Psoas muscle (tissue), 8 donors: ENCODE data around the gene ZC3H12C. TPM values are rescaled to one million over a fixed set of nuclear protein-coding genes. Genes with fewer than 3 reads are reported as not detected.

Experiments used
- ATAC-seq, 4 donors: fragments of 200-7000 bp; cut with Tn5 transposase; one replicate each; pipeline ENCODE4 v1.9.1; 2020; ENCODE audit warnings: moderate library complexity in 3 of 4, mild to moderate bottlenecking in 2 of 4
- DNase-seq, 2 donors: peaks; one replicate each; pipeline ENCODE4 v3.0.0-alpha.2; 2020
- H3K27ac ChIP-seq: fragments of 200-600 bp; one replicate; pipeline ENCODE4 v1.8.0; 2022
- H3K27me3 ChIP-seq, 3 donors: fragments of 200-600 bp in 1 of 3; one replicate each; pipeline versions ENCODE4 v1.6.1 to v1.8.0; 2013 to 2022; ENCODE audit warnings: low read length in 2 of 3, mild to moderate bottlenecking in 2 of 3, moderate library complexity in 1 of 3; ENCODE audit not compliant: insufficient read depth in 3 of 3
- H3K36me3 ChIP-seq, 2 donors: fragments of 200-600 bp in 1 of 2; one replicate each; pipeline versions ENCODE4 v1.6.1 to v1.8.0; 2013 to 2022; ENCODE audit warnings: low read depth in 1 of 2, mild to moderate bottlenecking in 1 of 2, moderate library complexity in 1 of 2; ENCODE audit not compliant: insufficient read depth in 1 of 2
- H3K4me1 ChIP-seq: fragments of 200-600 bp; one replicate; pipeline ENCODE4 v1.8.0; 2022
- H3K4me3 ChIP-seq: fragments of 200-600 bp; one replicate; pipeline ENCODE4 v1.8.0; 2022; ENCODE audit warnings: mild to moderate bottlenecking
- H3K9me3 ChIP-seq: fragments of 200-600 bp; one replicate; pipeline ENCODE4 v1.8.0; 2022
- WGBS, 3 donors: extraction: QIAGEN DNeasy Blood & Tissue Kit; methylation state at CpG; one replicate each; pipeline versions ENCODE4 v1.1.6 to v1.1.7; 2013; 5-methylcytosine and 5-hydroxymethylcytosine counted together
- intact Hi-C, 2 donors: fragments of 100-400 bp; cut with DNase I; formaldehyde crosslinking; loops; one replicate each; pipeline versions ENCODE4 v1.11.0 to v1.14.2; 2022
- polyA plus RNA-seq, 3 donors: library from polyadenylated mRNA; stranded (reverse); fragments of 200-250 nt; gene quantifications; one replicate each; pipeline ENCODE4 v1.2.3, GENCODE V29; 2013
- total RNA-seq, 4 donors: library from RNA; stranded (reverse); fragmentation: NEBNext Ultra II Directional in 2 of 4; extraction: Animal tissue kit (Norgen Biotek cat#: 25700) in 2 of 4; gene quantifications; one replicate each; pipeline versions ENCODE4 v1.2.1 to v1.2.4, GENCODE V29; 2021 to 2023
- TF ChIP-seq, protein P1 (sequence below): fragments of 200-600 bp; IDR thresholded peaks from one replicate; pipeline ENCODE4 v1.8.0; 2022; ENCODE audit warnings: antibody characterized with exemption
- donor health status: healthy with polysubstance abuse.
- donor health status: DM: no; HTN: no; CAD: no; lungs with moderate emphysema.
- donor health status: Bipolar disorder and iron deficiency.
- donor health status: healthy.
- donor health status: DM: yes; HTN: yes; CAD: no.
- donor health status: DM: no; HTN: no; CAD: no.
- donor health status: DM: no; HTN: no; CAD: no.
- donor health status: DM: yes; HTN: yes; CAD: no.

The ZC3H12C gene
- total and polyA plus RNA-seq, 7 donors = 2.3 to 27.4 (median 17.5) TPM

DNA sequence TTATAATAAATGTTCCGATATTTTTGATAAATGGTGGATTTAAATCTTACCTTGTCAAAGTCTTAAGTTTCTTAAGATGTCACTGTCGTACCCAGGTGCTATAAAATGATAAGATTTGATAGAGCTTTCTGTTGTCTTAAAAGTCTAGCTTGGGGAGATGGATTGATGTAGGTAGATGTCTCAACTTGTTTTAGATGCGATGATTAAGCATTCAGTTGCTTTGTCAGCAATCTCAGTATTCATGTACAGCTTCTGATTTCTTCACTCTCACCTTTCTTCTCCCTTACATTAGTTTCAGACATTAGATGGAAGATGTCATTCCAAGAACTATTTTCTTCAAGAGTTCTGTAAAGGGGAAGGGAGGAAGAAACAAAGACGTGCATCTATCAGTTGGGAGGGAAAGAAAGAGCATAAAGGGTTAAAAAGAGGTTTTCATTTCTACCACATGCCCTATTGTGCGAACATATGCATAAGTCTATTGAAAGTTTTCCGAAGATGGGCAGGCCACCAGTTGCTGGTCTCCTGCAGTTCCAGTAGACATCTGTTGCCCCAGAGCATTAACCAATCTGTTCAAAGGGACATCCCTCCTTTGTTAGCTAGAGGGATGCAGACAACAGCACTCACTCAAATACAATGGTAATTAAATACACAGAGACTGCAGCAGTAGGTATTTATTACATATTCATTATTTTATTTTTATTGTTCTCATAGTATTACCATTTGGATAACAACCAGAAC is 38.4 kb downstream of the ZC3H12C start:
- no peaks in the 10 kb centered on the region for H3K9me3 ChIP-seq
- intact Hi-C loops = no loop called here
- TF ChIP-seq, protein P1, sequence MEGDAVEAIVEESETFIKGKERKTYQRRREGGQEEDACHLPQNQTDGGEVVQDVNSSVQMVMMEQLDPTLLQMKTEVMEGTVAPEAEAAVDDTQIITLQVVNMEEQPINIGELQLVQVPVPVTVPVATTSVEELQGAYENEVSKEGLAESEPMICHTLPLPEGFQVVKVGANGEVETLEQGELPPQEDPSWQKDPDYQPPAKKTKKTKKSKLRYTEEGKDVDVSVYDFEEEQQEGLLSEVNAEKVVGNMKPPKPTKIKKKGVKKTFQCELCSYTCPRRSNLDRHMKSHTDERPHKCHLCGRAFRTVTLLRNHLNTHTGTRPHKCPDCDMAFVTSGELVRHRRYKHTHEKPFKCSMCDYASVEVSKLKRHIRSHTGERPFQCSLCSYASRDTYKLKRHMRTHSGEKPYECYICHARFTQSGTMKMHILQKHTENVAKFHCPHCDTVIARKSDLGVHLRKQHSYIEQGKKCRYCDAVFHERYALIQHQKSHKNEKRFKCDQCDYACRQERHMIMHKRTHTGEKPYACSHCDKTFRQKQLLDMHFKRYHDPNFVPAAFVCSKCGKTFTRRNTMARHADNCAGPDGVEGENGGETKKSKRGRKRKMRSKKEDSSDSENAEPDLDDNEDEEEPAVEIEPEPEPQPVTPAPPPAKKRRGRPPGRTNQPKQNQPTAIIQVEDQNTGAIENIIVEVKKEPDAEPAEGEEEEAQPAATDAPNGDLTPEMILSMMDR = no peak
- DNase-seq = no peak
- H3K4me3 ChIP-seq = no peak overlapping the region
- H3K27me3 ChIP-seq = no peaks in the 10 kb centered on the region
- H3K27ac ChIP-seq = no peak overlapping the region
- ATAC-seq = no peak
- peaks cover under 1 to 3% of the 10 kb centered on the region in 2 donors for H3K36me3 ChIP-seq
- peaks cover 22% of the 10 kb centered on the region for H3K4me1 ChIP-seq
- WGBS, 3 donors = 70 to 83% (median 75%) methylated on average over 6 of the region's 6 CpGs

DNA sequence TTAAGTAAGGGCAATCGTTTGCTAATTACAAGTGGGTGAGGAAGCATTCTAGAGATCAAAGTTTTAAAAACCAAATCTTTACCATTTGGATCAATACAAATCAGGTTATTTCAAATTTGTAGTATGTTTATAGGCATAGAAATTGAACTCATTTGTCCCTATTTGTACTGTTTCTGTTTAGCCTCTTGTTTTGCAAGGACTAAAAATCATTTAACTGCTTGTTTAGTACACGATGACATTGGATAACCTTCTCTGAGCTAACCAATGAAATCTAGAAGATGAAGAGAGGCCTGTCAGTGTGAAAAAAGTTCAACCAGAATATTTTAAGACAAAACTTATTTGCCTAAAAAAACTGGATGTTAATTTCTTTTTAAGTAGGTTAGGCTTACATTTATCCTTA is 40.0 kb downstream of the ZC3H12C start:
- TF ChIP-seq, protein P1 = no peak
- no peak overlapping the region for H3K4me3 ChIP-seq
- H3K36me3 ChIP-seq = peaks cover 7 to 12% of the 10 kb centered on the region in 2 donors
- no peak overlapping the region for H3K27ac ChIP-seq
- 72 to 75% (median 73%) methylated on average over 2 of the region's 2 CpGs for WGBS, 3 donors
- ATAC-seq = no peak
- H3K27me3 ChIP-seq = no peaks in the 10 kb centered on the region
- no peaks in the 10 kb centered on the region for H3K9me3 ChIP-seq
- no peak for DNase-seq
- peaks cover 12% of the 10 kb centered on the region for H3K4me1 ChIP-seq
- intact Hi-C loops = no loop called here

DNA sequence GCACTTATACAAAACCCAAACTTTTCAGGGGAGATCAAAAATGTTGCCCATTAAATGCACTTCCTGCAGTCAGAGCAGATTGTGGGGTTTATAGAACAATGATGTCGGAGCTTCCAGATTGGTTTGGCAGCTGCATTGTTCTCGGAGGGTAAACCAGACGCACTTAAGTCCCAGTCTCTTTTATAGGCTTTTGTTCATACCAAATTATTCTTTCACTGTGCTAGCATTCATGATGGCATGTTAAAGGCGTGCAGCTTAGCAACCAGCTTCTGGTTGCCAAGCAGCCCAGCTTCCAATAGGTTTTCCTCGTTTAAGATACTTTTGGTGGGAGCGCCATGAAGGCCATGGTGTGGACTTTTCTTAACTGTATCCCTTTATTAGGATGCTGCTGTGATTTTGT is 40.9 kb downstream of the ZC3H12C start:
- Histone ChIP-seq H3K4me3 (no peak overlapping the region), H3K27ac (no peak overlapping the region), H3K36me3 (peaks cover 7 to 12% of the 10 kb centered on the region in 2 donors), H3K9me3 (no peaks in the 10 kb centered on the region), H3K4me1 (peaks cover 12% of the 10 kb centered on the region), H3K27me3 (no peaks in the 10 kb centered on the region)
- 66 to 74% (median 69%) methylated on average over 6 of the region's 6 CpGs for WGBS, 3 donors
- DNase-seq (no peak), ATAC-seq (no peak)
- TF ChIP-seq, protein P1 = no peak
- intact Hi-C loops = no loop called here

DNA sequence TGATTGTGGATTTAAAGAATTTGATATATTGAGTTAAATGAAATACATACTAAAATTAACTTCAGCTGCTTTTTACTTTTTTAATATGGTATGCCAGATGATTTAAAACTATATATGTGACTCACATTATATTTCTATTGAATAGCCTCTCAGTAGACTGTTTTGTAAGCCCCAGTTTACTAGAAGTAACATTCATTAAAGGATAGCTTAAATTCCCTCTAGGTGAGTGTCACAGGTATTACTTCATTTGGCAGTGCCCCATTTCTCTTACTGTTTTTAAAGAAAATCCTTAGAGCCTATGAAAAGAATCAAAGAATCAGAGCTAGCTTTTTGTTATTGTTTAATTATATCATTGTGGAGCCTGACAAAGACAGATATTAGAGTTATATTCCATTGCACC is 48.6 kb downstream of the ZC3H12C start:
- no peak for DNase-seq
- Histone ChIP-seq H3K4me3 (no peak overlapping the region), H3K9me3 (no peaks in the 10 kb centered on the region), H3K27me3 (no peaks in the 10 kb centered on the region), H3K4me1 (no peaks in the 10 kb centered on the region), H3K27ac (no peak overlapping the region), H3K36me3 (peaks cover 3 to 6% of the 10 kb centered on the region in 2 donors)
- TF ChIP-seq, protein P1 = no peak
- no peak for ATAC-seq
- intact Hi-C loops = no loop called here
